Skeletal muscle satellite cell (primary cell): Measurements from ENCODE around the gene CTDSPL.

Experiments
- H3K27me3 ChIP-seq: 2 replicates; pipeline ENCODE4 v1.7.0; 2013; ENCODE audit warnings: low read length; ENCODE audit not compliant: control insufficient read depth, insufficient read depth
- H3K36me3 ChIP-seq: 2 replicates; pipeline ENCODE4 v1.7.0; 2013; ENCODE audit warnings: mild to moderate bottlenecking, control low read depth, low read length; ENCODE audit not compliant: insufficient read depth
- H3K4me1 ChIP-seq: 2 replicates; pipeline ENCODE4 v1.7.0; 2013; ENCODE audit warnings: low read length; ENCODE audit not compliant: control insufficient read depth, insufficient read depth
- H3K4me2 ChIP-seq: 2 replicates; pipeline ENCODE4 v1.7.0; 2013; ENCODE audit warnings: mild to moderate bottlenecking, low read length
- H3K4me3 ChIP-seq: 2 replicates; pipeline ENCODE4 v1.7.0; 2013; ENCODE audit warnings: low read length
- H3K9ac ChIP-seq: 2 replicates; pipeline ENCODE4 v1.7.0; 2013; ENCODE audit warnings: mild to moderate bottlenecking, low read depth, low read length, moderate library complexity
- H3K9me3 ChIP-seq: replicated peaks from 2 replicates; pipeline ENCODE4 v1.7.0; 2013; ENCODE audit warnings: mild to moderate bottlenecking, control low read depth, low read length

Gene CTDSPL

DNA sequence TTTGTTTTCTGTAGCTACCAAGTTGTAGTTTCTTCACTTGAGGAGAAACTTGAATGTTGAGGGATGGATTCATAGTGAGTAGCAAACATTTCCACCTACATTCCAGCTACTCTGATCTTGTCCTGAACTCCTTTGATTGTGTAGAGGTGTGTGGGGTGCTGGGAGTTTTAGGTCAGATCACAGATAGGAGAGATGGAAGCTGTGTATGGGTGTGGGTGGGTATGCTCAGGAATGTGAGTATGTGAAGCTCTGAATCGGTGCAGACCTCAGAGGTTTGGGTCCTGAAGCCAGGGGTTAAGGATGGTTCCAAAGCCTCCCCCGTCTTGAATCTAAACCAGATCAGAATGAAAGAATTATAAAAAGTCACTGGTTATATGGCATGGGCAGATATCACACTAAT, 76.3 kb downstream of the CTDSPL start:
- H3K4me1 ChIP-seq, result peaks cover 40% of the 10 kb centered on the region
- no peak overlapping the region for H3K4me2 ChIP-seq

DNA sequence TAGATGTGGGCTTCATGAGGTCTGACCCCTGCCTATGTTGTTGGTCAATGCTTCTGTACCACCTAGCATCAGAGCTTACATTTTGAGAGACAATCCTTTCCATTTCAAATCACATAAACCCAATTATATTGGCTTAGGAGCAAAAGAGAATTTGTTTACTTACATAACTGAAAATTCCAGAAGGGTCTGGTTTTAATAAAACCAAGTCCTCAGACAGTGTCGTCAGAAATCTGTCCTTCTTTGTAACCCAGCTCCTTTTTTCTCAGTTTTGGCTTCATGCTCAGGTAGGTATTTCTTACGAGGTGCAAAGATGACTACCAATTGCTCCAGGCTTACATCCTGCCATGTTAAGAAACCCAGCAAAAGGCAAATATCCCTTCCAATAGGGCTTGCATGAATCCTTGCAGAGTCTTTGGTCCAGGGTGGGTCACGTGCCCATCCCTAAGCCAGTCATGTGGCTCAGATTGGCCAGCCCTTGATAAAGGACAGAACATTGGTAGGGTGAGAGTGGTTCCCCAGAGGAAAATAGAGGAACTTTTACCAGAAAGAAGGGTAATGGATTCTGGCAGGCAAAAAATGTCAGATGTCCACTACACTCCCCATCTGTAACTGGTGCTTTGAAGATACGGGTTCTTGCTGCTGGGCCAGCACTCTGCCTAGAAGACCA, 78.7 kb downstream of the CTDSPL start:
- Histone ChIP-seq H3K4me2 (no peak overlapping the region), H3K9me3 (no peaks in the 10 kb centered on the region), H3K36me3 (no peaks in the 10 kb centered on the region), H3K9ac (no peak overlapping the region), H3K4me1 (peaks cover 45% of the 10 kb centered on the region), H3K27me3 (no peaks in the 10 kb centered on the region), H3K4me3 (no peak overlapping the region)

More for the DNA sequence above, 76.3 kb downstream of the CTDSPL start:
- Histone ChIP-seq H3K9ac (no peak overlapping the region), H3K27me3 (no peaks in the 10 kb centered on the region), H3K4me3 (no peak overlapping the region), H3K9me3 (no peaks in the 10 kb centered on the region), H3K36me3 (no peaks in the 10 kb centered on the region)

DNA sequence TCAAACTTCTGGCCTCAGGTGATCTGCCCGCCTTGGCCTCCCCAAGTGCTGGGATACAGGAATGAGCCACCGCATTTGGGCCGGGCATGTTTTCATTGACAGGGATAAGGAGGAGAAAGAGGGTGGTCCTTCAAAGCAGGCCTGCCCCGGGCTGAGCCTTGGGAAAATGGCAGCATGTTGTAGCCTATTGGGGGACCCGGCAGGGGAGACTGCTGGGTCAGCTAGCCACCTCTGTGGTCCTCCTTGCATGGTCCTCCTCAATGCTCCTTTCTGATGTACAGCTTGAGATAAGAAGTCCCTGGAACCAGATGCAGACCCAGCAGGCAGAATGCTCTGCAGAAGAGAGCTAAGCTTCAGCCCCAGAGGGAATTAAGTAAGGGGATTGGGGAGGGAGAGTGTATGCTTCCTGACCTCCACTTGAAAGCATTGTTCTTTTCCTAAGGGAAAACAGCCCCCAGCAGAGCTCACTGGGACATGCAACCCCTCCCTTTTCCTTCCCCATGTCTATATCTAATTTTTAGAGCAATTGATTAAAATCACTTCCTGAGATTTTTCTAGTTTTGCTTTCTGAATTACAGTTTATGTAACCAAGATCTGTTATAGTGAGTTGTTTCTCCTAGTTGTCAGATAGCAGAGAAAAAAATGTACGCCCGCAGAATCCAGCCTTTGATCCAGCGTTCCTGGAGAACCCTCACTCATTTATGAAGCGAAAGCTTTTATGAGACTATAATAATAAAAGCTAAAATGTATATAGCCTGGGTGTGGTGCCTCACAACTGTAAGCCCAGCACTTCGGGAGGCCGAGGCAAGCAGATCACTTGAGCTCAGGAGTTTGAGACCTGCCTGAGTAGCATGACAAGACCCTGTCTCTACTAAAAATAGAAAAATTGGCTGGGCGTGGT, 80.2 kb downstream of the CTDSPL start:
- H3K9ac ChIP-seq, result no peak overlapping the region
- H3K4me3 ChIP-seq, result no peak overlapping the region
- no peak overlapping the region for H3K4me2 ChIP-seq
- no peaks in the 10 kb centered on the region for H3K9me3 ChIP-seq
- H3K4me1 ChIP-seq, result peaks cover 47% of the 10 kb centered on the region
- H3K27me3 ChIP-seq, result no peaks in the 10 kb centered on the region
- H3K36me3 ChIP-seq, result no peaks in the 10 kb centered on the region

- Histone ChIP-seq H3K4me1 (peaks cover 39% of the 10 kb centered on the region), H3K9me3 (no peaks in the 10 kb centered on the region), H3K4me3 (no peak overlapping the region), H3K4me2 (no peak overlapping the region), H3K36me3 (no peaks in the 10 kb centered on the region), H3K9ac (no peak overlapping the region), H3K27me3 (no peaks in the 10 kb centered on the region)
Measured at GRCh38 chr3:37942646-37943045, 81.0 kb downstream of the CTDSPL start.

DNA sequence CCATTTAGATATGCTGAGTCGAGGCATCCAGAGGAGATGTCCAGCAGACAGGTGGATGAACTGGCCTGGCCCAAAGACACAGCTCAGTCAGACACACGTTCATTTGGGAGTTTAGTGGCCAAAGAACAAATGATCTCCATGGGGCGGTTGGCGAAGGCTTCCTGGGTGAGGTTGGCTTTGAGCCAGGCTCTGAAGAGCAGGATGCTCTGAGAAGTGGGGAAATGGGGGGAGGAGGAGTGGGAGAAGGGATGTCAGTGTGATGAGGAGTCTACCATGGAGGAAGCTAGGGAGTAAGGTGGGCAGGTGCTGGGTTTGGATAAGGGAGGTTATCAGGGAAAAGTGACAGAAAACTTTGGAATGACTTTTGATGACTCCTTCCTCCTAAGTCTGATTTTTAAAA, 81.4 kb downstream of the CTDSPL start:
- H3K4me2 ChIP-seq, result no peak overlapping the region
- H3K4me1 ChIP-seq, result peaks cover 34% of the 10 kb centered on the region
- no peaks in the 10 kb centered on the region for H3K9me3 ChIP-seq
- no peaks in the 10 kb centered on the region for H3K27me3 ChIP-seq
- no peaks in the 10 kb centered on the region for H3K36me3 ChIP-seq
- H3K4me3 ChIP-seq, result no peak overlapping the region
- H3K9ac ChIP-seq, result no peak overlapping the region

DNA sequence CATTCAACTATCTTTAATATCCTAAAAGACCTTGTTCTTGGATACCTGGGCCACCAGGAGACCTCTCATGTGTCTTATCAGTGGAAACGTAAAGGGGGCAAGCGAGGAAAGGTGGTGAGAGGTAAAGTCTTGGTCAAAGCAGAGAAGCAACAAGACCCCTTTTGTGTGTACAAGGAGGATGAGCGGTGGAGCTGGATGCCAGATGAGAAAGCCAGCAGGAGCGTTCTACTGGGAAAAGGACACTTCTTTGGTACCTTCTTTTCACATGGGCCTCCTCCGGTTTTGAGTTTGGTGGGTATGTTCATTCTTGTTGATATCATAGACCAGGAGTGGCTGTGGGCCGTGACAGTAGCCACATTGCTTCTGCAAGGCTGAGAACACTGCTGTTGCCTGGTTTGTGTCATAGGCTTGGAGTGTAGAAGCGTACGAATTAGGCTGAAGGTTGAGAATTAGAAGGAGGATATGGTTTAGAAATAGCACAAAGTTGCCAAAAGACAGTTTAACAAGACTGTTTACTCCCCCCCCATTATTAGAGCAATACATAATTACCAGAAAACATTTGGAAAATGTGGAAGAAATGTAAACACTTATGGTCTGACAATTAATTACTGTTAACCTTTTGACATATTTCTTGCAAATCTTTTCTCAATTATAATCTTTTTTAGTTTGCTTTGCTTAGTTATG, 82.1 kb downstream of the CTDSPL start:
- peaks cover 30% of the 10 kb centered on the region for H3K4me1 ChIP-seq
- H3K4me2 ChIP-seq, result no peak overlapping the region
- H3K4me3 ChIP-seq, result no peak overlapping the region
- H3K27me3 ChIP-seq, result no peaks in the 10 kb centered on the region
- H3K9ac ChIP-seq, result no peak overlapping the region
- no peaks in the 10 kb centered on the region for H3K36me3 ChIP-seq
- H3K9me3 ChIP-seq, result no peaks in the 10 kb centered on the region

DNA sequence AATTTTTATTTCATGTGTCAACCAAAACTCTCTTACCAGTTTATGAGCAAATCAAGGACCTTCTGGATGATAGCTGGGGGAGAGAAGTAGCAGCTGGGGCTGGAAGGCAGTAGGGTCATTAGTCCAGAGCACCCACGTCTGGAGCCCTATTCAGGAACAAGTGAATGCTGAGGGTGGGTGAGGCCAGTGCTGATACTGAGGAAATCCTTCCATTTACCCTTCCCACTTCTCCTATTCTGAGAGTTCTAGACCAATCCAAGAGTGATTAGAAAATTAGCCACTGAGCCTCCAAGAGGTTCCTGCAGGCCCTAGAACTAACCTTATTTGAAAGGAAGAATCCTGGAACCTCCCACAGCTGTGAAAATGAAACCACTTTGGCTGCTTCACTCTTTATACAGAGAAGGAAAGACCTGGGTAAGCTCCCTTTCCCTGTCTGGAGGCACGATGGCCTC, 82.7 kb downstream of the CTDSPL start:
- Histone ChIP-seq H3K4me3 (no peak overlapping the region), H3K9me3 (no peaks in the 10 kb centered on the region), H3K4me2 (peak overlapping the region; percentile 34), H3K36me3 (no peaks in the 10 kb centered on the region), H3K27me3 (no peaks in the 10 kb centered on the region), H3K9ac (no peak overlapping the region), H3K4me1 (peaks cover 30% of the 10 kb centered on the region)

DNA sequence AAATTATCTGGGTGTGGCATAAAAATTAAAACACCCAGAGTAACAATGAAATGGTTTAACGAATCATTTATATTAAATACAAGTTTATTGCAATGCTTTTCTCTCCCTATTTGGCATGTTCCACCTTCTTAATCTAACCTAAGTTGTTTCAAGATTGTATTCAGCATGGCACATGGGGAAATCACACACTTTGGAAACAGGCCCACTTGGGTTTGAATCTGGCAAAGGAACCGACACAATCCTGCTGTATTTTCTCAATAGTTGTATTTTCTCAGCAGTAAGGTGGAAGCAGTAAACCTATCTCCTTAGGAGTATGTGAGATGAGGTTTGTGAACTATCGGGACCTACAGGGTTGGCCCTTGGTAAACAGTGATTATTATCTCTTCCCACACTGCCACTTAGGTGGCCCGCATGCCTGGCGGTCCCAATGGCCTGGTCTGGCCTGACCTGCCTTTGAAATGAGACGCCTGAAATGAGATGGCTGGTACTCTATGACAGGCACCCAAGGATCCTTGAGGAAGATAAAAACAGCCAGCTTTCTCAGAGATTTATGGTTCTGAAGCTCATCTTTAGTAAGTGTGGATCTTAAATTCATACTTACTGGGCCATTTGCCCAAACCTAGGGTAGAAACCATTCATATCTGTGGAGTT, 83.6 kb downstream of the CTDSPL start:
- Histone ChIP-seq H3K4me1 (peaks cover 30% of the 10 kb centered on the region), H3K9me3 (no peaks in the 10 kb centered on the region), H3K27me3 (no peaks in the 10 kb centered on the region), H3K36me3 (no peaks in the 10 kb centered on the region), H3K9ac (peak overlapping the region; percentile 18), H3K4me3 (no peak overlapping the region), H3K4me2 (peak overlapping the region; percentile 26)

DNA sequence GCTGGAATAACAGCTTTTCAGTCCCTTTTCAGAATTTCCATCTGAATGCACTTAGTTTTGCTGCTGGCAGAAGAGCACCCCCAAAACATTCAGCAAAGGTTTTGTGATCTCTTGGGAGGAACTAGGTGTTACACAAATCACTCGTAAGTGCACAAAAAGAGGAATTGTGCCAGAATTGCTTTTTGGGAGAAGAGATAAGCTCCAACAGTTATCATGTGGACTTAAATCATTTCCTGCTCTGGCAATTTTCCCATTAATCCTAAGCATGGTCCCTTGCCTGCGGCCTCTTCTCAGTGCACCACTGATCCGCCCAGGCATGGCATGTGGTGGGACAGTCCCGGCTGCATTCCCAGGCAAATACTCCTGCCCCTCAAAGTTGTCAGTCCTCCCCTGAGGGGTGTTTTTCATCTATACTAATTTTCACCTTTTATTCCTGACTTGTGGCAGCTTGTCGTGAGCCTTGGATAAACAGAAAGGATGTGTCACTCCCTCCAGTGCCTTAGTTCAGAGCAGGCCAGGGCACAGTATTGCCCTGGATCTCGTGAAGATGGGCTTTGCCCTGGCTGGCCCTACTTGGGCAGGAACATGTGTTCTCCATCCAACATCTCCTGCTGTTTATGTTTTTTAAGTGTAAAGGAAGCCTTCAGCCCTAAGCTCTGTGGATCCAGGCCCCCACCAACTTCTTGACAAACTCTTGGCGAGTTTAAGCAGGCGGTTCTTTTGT, 84.3 kb downstream of the CTDSPL start:
- H3K9me3 ChIP-seq, result no peaks in the 10 kb centered on the region
- H3K36me3 ChIP-seq, result no peaks in the 10 kb centered on the region
- H3K4me1 ChIP-seq, result peaks cover 30% of the 10 kb centered on the region
- peak overlapping the region; percentile 23 for H3K9ac ChIP-seq
- H3K4me2 ChIP-seq, result peak overlapping the region; percentile 26
- no peak overlapping the region for H3K4me3 ChIP-seq
- H3K27me3 ChIP-seq, result no peaks in the 10 kb centered on the region

GRCh38 chr3:37946531-37946889, 84.8 kb downstream of the CTDSPL start:
- H3K36me3 ChIP-seq, result no peaks in the 10 kb centered on the region
- H3K9ac ChIP-seq, result peak overlapping the region; percentile 23
- H3K4me1 ChIP-seq, result peaks cover 30% of the 10 kb centered on the region
- H3K9me3 ChIP-seq, result no peaks in the 10 kb centered on the region
- peak overlapping the region; percentile 26 for H3K4me2 ChIP-seq
- no peaks in the 10 kb centered on the region for H3K27me3 ChIP-seq
- no peak overlapping the region for H3K4me3 ChIP-seq
